Stimulated activated CD8-positive, alpha-beta memory T cell treated with anti-CD3 and anti-CD28 coated beads, Interleukin-4, amount 100 ng/mL, for 24 hours (primary cell): Measurements from ENCODE around the gene NME3.
"Not testable (repeated sequence)": the region's sequence is repeated elsewhere in the genome, so short reads cannot be mapped to it uniquely, and the experiment has no call there.

ENCODE experiments used
- DNase-seq: peaks from one replicate; pipeline ENCODE4 v3.0.0-alpha.2; 2020; ENCODE audit warnings: low read depth

Gene NME3

DNA sequence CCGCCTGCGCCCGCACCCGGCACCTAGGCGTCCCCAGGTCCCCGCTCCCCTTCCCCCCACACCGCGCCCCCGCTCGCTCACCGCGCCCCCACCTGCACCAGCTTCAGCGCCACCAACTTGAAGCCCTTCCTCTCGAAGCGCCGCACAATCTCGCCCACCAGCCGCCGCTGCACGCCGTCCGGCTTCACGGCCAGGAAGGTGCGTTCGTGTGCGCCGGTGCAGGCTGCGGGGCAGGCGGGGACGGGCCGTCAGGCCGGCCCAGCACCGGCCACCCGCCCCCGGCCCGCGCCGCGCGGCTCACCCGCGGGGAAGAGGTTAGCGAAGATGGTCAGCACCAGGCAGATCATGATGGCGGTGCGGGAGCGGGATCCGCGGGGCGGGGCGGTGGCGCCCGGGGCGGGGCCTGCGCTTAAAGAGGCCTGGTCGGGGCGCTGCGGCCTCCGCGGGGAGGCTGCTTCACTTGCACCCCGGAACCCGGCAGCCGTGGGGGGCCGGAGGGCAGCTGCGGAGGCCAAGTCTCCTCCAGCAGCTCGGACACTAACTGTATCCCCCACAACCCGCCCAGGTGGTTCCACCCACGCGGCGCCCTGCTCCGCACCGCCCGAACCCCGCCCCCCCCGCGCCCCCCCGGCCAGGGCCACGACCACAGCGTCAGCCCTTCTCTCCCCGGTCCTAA lies at the start of gene NME3:
Gene NME3, minus strand, starts transcription at position 356 of the 676 bp plus-strand sequence. Its CDS starts 9 bp downstream, at position 347.
- peak; percentile 69 for DNase-seq

DNA sequence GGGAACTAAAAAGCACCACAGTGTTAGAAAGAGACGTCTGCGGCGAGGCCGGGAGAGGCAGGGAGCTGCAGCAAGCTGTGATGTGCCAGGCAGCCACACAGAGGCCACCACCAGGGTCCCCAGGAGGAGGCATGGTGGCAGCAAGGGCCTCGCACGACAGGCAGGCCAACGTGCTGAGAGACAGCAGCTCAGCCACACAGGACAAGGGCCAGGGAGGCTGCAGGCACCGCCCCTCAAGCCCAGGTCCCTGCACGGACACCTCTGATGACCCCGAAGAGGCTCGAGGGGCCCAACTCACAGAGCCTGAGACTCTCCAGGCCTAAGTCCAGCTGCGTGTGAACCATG lies 49.6 kb upstream of the NME3 start:
- DNase-seq: no peak

DNA sequence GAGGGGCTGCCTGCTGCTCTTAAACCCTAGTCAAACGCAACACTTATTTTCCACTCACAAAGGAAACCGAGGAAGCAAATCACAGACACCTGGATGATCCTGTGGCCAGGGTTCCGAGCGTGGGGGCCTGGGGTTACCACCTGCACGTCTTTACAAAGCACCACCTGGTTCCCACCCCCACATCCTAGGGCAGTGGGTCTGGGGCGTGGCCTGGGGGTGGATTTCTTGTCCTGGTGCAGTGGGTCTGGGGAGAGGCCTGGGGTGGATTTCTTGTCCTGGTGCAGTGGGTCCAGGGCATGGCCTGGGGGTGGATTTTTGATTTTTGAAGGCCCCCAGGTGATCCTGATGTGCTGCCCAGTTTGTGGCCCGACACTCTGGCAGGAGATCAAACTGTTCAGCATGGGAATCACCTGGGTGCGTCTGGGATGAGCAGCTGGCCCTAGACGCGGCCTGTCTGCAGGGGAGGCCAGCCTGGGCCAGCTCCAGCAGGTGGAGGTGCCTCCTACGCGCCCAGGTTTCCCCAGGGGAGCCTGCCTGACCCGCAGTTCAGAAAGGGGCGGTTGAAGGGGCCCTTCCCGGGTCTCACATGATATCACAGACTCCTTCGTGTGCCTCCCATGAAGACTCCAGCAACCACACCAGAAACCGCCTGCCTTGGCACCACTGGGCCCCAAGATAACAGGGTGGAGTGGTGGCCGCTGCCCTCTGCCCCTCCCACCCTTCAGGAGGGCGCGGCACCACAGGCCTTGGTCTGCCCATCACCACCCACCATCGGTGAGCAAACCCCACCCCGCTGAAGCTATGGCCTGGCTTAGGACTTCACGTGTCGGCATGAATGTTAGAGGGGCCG lies 49.0 kb upstream of the NME3 start:
- DNase-seq: no peak

DNA sequence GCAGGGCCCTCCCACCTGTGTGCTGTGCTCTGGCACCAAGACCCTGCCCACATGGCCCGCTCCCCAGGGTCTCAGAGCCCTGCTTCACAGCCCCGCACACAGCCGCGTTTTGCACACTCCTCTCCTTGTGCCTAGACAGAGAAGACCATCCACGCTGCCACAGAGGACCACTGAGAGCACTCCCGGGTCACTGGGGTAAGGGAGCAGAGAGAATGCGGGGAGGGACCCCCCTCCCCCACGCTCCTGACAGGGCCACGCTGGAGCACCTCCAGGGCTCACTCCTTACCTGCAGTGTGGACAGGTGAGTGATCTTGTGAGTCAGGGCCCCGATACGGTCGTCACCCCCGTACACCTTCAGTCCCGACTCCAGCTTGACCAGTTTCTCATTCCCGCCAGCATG lies 48.3 kb upstream of the NME3 start:
- no peak for DNase-seq

DNA sequence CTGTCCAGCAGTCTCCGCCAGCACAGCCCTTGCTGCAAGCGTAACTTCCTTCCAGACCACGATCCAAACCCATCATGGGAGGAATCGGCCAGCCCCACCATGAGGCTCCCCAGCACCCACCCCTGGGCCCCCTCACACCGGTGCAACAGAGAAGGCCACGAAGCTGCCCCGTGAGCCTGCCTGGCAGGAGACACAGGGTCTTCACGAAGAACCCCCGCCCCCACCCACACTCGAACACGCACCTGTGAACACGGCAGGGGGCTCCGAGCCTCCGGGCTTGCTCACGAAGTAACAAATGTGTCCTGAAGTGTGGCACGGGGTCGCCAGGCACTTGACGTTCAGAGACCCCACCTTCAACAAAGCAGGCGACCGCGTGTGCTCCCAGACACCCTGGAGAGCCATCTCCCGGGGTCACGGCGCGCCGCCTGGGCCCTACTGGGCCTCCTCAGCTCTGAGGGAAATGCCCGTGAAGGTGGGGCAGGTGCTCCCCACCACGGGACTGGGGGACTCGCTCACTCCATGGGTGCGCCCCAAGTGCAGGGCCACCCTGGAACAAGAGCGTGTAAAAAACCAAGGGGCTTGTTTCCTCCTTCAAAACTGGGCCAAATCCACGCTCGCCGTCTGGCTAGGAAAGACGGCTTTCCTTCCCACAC lies 47.7 kb upstream of the NME3 start:
- DNase-seq: no peak

DNA sequence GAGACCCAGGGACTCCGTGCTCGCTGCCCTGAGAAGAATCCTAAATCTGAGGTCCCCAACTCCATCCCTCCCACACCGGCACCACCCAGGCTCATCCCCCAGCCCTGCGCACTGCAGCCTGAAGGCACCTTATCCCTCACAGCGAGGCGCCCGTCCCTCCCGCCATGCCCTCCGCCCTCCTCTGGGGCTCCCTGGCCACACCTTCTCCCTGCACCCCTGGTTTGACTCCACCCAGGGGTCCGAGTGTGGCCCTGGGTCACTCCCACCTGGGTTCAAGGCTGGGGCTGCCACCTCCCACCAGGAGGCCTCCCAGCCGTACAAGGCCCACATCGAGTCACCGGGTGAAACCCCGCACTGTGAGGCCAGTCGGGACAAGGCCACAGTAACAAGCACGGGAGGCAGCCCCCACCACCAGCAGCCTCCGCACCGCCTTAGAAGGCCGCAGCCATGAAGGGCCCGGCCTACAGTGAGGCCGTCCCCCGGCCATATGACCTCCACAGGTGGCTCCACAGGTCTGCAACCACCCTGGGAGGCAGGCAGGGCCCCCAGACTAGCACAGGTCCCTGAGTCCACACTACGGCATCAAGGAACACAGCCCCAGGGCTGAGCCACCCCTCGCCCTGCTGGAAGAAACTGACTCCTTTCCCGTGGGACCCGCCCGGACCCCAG lies 47.0 kb upstream of the NME3 start:
- no peak for DNase-seq

DNA sequence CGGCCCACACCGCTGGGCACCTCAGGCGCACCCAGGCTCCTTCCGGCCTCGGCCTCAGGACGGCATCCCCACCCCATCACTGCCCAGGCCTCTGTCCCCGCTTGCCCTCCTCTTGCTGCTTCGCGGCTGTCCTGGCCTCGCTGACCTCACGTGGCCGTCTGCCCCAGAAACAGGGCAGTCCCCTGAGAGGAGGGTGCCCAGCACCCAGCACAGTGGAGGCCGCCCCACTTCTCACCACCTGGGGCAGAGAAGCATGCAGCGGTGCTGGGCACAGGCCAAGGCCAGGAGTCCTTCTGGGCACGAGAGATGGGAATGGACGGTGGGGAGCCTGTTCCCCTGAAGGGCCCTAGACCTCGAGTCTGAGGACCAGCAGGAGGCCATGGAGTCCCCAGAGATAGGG lies 46.4 kb upstream of the NME3 start:
- no peak for DNase-seq

DNA sequence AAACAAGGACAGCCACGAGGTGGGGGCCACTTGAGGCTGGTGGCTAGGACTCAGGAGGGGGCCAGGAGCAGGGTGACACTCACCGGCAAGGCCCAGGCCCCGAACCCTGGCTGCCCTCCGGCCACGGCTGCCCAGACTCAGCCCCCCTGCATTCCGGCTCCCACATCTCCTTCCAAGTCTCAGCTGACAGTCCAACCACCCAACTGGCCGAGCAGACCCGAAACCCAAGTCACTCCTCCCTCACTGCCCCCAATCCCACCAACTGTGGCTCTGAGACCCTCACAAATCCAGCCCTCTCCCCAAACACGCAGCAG lies 45.9 kb upstream of the NME3 start:
- no peak for DNase-seq

DNA sequence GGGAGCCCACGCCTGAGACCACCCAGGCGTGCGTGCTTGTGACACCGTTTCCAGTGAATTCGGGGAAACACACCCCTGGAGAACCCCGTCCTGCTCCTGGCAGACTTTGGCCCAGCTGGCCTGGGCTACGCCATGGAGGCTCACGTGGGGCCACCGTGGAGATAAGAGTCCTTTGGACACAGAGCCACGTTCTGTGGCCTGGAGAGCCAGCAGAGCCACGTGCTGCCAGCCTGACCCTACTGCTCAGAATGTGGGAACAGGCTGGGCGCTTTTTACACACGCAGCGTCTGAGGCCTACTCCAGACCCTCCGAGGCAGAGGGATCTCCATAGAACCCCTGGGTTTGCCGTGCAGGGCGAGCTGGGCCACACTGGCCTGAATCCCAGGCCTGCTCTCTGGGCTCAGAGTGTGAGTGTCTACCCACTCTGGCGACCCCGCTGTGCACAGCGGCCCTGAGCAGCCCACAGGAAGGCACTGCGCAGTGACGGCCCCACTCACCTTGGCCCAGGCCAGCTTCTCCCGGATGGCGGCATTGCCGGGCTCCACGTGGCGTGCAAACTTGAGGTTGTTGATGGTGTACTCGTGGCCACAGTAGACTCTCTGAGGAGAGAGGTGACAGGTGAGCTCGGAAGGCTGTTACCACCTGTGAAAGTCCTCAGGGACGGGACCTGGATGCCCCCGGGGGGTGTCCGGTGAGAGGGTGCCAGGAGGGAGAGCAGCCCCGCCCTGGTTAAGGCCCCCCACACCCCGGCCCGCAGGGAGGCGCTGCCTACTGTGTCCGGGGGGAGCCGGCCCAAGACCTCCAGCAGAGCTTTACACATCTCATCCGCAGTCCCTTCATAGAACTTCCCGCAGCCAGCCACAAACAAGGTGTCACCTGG lies 45.3 kb upstream of the NME3 start:
- DNase-seq: no peak

DNA sequence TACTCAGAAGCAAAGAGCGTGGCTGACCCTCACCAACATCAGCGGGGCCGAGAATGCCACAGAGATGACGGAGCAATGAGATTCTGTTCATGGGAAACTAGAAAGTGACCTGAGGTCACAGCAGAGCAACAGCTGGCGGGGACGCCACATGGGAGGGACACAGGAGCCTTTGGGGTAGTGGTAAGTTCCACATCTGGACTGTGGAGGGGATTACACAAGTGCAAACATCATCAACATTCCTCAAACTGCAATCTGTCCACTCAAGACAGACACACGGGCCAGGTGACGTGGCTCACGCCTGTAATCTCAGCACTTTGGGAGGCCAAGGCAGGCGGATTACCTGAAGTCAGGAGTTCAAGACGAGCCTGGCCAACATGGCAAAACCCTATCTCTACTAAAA lies 44.1 kb upstream of the NME3 start:
- no peak for DNase-seq

DNA sequence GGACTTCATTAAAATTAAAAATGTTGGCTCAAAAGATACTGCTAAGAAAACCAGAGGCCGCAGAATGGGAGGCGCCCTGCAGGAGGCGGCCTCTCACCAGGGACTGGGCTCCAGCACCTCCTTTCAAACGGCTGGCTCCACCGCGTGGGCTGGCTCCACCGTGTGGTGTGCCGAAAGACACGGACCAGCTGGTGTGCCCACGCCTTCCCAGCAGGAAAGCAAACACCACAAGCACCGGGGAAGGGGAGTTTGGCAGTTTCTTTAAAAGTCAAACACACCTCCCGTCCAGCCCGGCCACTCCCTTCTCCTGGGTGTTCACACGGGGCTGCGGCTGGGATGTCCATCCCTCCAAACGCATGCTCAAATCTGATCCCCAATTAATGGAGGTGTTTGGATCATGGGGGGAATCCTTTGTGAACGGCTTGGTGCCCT lies 41.4 kb upstream of the NME3 start:
- DNase-seq: peak; percentile 17

DNA sequence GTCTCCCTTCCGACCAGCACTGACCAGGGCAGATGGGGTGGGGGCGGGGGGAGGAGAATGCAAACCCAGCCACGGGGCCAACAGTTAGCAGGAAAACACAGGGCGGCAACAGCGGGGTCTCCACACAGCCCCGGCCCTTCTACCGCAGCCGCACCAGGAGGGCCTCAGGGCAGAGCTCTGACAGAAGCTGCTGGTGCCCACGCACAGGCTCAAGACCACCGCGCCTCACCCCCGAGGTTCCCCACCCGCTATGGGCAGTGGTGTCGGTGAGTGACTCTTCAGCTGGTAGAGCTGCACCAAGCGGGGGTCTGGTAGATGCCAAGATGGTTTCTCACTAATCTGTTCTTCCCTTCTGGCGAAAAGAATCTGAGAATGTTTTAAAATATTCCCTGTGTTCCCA lies 39.2 kb upstream of the NME3 start:
- no peak for DNase-seq

DNA sequence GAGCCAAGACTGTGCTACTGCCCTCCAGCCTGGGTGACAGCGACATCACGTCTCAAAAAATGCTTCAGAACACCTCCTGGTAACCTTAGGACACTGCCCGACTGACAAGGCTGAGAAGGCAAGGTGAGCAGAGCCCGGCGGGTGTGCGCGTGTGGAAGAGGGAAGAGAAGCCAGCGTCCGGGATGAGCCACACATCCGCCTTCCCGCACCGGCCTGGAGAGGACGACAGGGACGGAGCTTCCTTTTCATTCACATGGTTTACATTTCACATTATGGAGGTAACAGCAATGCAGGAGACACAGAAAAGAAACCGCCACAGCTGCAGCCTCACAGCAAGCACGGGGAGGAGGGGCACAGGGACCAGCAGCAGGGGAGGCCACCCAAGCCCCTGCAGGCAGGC lies 38.8 kb upstream of the NME3 start:
- DNase-seq: no peak

DNA sequence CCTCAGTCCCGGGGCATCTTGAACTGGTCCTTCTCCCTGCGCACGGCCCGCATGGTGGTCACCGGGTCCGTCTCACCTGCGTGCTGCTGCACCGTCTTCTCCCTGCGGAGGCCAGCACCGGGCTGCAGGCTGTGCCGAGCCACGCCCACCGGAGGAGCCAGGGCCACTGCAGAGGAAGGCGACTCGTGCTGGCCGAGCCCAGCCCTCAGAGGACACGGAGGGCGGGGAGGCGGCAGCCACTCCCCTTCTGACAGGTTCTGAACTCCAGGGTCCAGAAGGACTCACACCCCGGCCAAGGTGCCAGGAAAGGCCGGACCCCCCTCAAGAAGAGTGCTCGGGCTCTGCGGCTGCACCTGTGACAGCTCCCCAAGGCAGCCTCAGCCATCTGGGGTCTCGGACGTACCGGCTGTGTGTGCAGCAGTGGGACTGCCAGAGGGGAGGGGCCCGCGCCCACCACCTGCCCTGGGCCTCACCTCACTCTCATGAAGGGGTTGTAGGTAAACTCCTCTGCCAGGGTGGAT lies 38.0 kb upstream of the NME3 start:
- no peak for DNase-seq

DNA sequence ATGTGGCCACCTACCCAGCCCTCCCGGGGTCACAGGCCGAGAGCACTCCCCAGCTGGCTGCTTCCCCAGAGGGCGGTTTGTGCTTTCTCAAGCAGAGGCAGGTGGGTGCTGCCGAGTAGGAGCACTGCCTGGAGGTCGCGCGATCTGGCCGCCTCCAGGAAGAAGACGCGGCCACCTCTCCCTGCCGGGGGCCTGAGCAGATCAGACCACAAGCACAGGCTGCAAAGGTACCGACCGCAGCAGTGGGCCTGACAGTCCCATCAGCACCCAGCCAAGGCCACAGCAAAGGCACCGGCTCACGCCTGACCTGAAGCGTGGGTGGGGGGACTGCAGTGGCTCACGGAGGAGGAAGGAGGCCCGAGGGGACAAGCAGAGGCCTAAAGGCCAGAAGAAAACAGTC lies 37.3 kb upstream of the NME3 start:
- DNase-seq: no peak

DNA sequence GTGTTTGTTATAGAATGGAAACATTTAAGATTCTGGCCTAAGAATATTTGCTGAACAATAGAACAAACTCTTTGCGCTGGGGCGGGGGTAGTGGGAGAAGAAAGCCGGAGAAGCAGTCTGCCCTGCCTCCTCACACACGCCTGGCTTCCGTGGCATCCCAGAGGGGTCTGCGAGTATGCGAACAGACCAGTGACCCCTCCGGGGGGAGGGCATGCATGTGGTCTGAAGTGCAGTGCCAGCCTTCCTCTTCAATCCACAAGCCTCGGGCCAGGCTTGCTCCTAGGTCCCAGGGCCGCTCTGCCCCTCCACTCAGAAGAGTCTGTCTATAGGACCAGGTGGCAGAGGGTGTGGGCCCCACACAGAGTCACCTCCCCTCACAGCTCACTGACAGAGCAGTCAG lies 36.3 kb upstream of the NME3 start:
- no peak for DNase-seq

DNA sequence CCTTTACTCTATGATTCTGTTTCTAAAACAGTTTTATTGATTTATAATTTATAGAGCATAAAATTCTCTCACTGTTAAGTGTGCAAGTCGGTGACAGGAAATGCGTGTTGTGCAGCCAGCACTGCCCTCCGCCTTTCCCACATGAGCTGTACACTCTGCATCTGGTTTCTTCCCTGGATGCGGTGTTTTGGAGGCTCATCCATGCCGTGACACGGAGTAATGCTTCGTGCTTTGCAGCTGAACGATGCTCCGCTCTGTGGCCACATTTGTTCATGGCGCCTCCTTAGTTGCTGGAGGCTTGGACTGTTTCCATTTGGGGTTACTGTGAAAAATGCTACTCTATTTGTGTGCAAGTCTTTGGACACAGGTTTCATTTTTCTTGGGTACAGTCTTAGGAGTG lies 29.4 kb upstream of the NME3 start:
- DNase-seq: no peak

DNA sequence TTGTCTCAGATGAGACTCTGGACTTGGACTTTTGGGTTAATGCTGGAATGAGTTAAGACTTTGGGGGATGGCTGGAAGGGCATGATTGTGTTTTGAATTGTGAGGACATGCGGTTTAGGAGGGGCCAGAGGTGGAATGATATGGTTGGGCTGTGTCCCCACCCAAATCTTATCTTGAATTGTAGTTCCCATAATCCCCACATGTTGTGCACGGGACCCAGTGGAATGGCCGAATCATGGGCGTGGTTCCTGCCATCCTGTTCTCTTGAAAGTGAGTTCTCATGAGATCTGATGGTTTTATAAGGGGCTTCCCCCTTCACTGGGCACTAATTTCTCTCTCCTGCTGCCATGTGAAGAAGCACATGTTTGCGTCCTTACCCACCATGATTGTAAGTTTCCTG lies 27.9 kb upstream of the NME3 start:
- not testable (repeated sequence) for DNase-seq

DNA sequence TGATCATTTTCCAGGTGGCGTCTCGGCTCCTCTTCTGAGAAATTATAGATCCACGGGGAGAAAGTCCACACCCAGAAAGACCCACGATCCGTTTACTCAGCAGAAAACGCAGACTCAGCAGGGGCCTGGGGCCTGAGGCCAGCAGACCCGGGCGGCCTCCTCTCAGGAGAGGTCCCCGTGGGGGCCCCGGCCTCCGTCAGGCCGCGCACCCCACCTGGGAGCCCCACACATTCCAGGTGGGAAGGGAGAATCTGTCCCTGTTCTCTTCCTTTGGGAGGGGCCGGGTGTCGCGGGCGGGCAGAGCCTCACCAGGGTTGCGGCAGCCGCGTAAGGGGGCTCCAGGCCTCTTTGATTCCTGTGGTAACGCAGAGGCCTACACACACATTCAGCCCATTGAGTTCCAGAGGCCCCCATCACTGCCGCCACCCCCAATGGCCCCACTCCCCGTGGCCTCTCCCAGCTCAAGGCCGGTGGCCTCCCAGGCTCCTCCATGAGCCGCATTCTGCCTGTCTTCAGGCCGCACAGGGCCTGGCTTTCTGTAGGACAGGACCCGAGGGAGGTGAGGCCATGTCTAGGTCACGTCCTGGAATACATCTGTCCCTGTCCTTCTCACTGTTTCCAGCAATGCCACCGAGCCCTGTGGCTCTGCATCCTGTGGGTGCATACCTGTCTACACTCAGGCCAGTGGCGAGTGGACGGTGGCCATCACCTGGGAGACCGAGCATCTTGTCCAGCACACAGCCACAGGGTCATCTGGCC lies 23.7 kb upstream of the NME3 start:
- DNase-seq: no peak

DNA sequence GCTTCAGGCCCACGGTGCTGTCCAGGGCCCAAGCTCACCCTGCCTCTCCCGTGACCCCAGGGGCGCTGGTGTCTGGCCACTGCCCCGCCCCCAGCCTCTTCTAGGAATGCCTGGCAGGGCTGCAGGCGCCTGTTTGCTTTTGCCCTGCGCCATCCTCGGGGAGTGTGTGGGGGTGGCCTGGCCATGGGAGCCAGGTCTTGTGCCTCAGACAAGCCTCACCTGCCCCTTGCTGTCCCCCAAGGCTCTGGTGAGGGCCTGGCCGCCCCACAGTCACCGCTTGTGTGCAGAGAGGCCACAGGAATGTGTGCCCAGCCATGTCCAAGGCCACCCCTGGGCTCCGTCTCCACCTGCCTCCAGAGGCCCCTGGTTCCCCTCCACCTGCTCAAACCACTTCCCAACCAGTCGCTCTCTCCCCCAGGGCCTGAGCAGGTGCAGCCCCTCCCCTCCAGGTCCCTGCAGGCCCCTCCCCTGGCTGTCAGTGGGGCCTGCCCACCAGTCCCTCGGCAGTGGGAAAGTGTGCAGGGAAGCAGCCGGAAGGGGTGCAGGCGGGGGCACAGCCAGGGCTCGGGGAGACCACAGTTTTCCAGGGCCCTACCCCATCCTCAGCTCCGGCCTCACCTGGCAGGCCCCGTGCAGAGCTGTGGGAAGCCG lies 23.0 kb upstream of the NME3 start:
- no peak for DNase-seq
